Stimulated activated CD8-positive, alpha-beta memory T cell treated with anti-CD3 and anti-CD28 coated beads, Interleukin-7, amount 100 ng/mL, for 24 hours (primary cell): ENCODE results near the gene NDUFA8.

Experiments used
- DNase-seq: peaks from one replicate; pipeline ENCODE4 v3.0.0-alpha.2; 2020; ENCODE audit warnings: low read depth

The NDUFA8 gene

DNA sequence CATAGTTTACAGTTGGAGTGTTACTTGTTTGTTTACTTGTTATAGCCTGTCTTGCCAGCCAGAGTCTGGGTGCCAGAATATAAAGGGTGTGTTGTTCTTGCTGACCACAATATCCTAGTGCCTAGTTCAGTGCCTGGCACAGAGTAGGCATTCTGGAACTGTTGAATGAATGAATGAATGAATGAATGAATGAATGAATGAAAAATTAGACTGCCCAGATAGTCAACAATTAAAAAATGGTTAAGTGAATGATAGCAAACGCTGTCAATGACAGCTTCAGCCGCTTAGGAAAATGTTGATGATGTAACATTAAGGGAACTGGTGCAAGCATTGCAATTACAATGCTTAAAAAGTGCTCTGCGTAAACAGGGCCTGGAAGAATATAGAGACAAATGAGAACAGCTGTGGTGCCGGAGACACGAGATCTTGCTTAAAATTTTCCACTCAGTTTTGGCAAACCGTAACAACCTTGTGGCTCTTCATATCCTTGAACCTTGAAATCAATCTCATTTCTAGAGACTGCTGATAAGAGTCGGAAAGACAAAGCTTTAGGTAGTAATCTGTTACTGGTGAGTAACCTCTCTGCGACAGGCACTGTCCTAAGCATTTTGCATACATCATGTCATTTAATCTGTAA lies 61.8 kb downstream of the NDUFA8 start:
- no peak for DNase-seq

DNA sequence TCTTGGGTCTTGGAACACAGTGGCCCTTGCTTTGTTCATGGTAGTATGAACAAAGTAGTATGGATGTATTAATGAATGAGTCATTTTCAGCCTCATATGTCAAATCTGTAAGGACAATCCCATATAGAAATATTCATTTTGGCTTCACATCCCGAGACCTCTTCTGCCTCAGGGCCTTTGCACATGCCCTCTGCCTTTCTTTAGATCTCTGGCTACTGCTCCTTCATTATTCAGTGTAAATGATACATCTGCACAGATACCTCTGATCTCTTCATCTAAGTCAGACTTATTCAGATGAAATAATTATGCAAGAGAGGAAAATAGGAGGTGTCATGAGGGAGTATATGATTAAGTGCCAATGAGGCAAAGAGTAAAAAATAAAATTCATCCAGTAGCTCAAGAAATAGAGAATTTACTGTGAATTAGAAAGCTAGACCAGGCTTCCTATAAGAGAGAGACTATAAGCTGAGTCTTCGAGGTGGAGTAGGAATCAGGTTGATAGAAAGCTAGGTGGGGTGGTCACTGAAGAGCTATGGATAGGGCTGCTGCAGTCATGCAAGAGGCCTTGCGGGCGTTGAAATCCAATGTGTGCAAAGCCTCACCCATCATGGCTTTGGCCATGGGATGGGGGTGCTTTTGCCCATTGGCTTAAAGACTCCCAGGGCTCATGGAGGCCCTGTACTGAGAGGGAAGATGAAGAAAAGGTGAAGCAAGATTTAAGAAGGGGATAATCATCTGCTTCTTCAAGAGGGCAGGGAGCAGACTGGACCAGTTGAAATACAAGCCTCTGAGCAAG lies 62.8 kb downstream of the NDUFA8 start:
- no peak for DNase-seq

DNA sequence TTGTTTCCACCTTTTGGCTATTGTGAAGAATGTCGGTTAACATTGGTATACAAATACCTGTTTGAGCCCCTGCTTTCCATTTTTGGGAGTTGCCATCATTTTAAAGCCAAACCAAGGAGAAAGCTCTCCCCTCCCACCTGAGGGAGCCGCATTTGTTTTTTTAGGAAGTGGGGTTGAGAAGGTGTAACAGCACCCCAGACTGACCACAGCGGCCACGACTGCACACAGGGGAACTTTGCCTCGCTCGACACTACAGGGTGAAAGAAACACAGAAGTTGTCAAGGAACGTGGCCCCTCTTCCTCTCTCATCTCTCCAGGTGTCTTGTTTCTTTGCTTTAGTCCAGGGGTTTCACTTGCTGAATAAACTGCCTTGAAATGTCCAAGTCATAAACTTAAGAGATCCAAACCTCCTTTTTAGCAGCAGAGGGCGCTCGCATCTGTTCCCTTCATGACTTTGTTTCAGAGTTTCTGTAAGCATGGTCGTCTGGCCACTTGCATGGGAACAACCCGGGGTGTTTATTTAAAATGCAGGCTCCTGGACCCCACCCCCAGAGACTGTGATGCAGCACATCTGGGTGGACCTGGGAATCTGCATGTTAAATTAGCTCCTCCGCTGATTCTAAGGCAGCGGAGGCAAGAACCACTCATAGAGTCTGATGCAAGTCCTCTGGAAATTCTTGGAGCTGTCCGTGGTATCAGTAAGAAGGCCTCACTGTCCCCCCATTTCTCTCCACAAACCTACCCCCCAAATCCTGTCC lies 64.4 kb downstream of the NDUFA8 start:
- peak; percentile 33 for DNase-seq
